ENCODE results near the gene ZRANB1. TPM values are rescaled to one million over a fixed set of nuclear protein-coding genes. Genes with fewer than 3 reads are reported as not detected.

Gene ZRANB1
- total RNA-seq = 26.5 and 29.5 TPM in 2 replicates

- FAIRE-seq (no peak), DNase-seq (ENCODE audit: low read depth) (no peak)
- no peak for TF ChIP-seq CTCF (IDR thresholded peaks at IDR 0.05; ENCODE audit: insufficient read depth, low read length, severe bottlenecking)
- Histone ChIP-seq H3K27me3 (ENCODE audit: control insufficient read depth, insufficient read depth, low read length) (no peaks in the 10 kb centered on the region), H3K4me3 (ENCODE audit: low read depth, low read length) (no peak within 1 kb of the TSS), H3K36me3 (ENCODE audit: control insufficient read depth, insufficient read depth, low read length) (no peaks in the 10 kb centered on the region)
These were observed at the start of gene ZRANB1 for GRCh38 chr10:124941823-124942222. Gene ZRANB1 (plus strand): TSS chr10:124942123. CDS start chr10:124942494, 371 bp downstream.

- peaks cover 1% of the 10 kb centered on the region for H3K27me3 ChIP-seq (ENCODE audit: control insufficient read depth, insufficient read depth, low read length)
- FAIRE-seq = no peak
- no peaks in the 10 kb centered on the region for H3K36me3 ChIP-seq (ENCODE audit: control insufficient read depth, insufficient read depth, low read length)
- TF ChIP-seq CTCF (IDR thresholded peaks at IDR 0.05; ENCODE audit: insufficient read depth, low read length, severe bottlenecking) = no peak
- peak; percentile 32 for DNase-seq (ENCODE audit: low read depth)
- no peak overlapping the region for H3K4me3 ChIP-seq (ENCODE audit: low read depth, low read length)
These were observed 49.0 kb upstream of the ZRANB1 start for GRCh38 chr10:124892905-124893304.

GRCh38 chr10:124894569-124895215 is 47.2 kb upstream of the ZRANB1 start:
- Histone ChIP-seq H3K4me3 (ENCODE audit: low read depth, low read length) (no peak overlapping the region), H3K36me3 (ENCODE audit: control insufficient read depth, insufficient read depth, low read length) (no peaks in the 10 kb centered on the region), H3K27me3 (ENCODE audit: control insufficient read depth, insufficient read depth, low read length) (peaks cover 3% of the 10 kb centered on the region)
- no peak for TF ChIP-seq CTCF (IDR thresholded peaks at IDR 0.05; ENCODE audit: insufficient read depth, low read length, severe bottlenecking)
- FAIRE-seq = no peak
- DNase-seq (ENCODE audit: low read depth) = peak; percentile 26

GRCh38 chr10:124896751-124897150 is 45.2 kb upstream of the ZRANB1 start:
- no peak for TF ChIP-seq CTCF (IDR thresholded peaks at IDR 0.05; ENCODE audit: insufficient read depth, low read length, severe bottlenecking)
- Histone ChIP-seq H3K4me3 (ENCODE audit: low read depth, low read length) (no peak overlapping the region), H3K36me3 (ENCODE audit: control insufficient read depth, insufficient read depth, low read length) (no peaks in the 10 kb centered on the region), H3K27me3 (ENCODE audit: control insufficient read depth, insufficient read depth, low read length) (peaks cover 5% of the 10 kb centered on the region)
- no peak for FAIRE-seq
- no peak for DNase-seq (ENCODE audit: low read depth)

- no peak for TF ChIP-seq CTCF (IDR thresholded peaks at IDR 0.05; ENCODE audit: insufficient read depth, low read length, severe bottlenecking)
- Histone ChIP-seq H3K27me3 (ENCODE audit: control insufficient read depth, insufficient read depth, low read length) (peaks cover 5% of the 10 kb centered on the region), H3K36me3 (ENCODE audit: control insufficient read depth, insufficient read depth, low read length) (no peaks in the 10 kb centered on the region), H3K4me3 (ENCODE audit: low read depth, low read length) (no peak overlapping the region)
- FAIRE-seq (no peak), DNase-seq (ENCODE audit: low read depth) (no peak)
These were observed 43.5 kb upstream of the ZRANB1 start for GRCh38 chr10:124898471-124898870.

GRCh38 chr10:124899151-124899550 is 42.8 kb upstream of the ZRANB1 start:
- DNase-seq (ENCODE audit: low read depth) = no peak
- no peak overlapping the region for H3K4me3 ChIP-seq (ENCODE audit: low read depth, low read length)
- no peak for TF ChIP-seq CTCF (IDR thresholded peaks at IDR 0.05; ENCODE audit: insufficient read depth, low read length, severe bottlenecking)
- H3K36me3 ChIP-seq (ENCODE audit: control insufficient read depth, insufficient read depth, low read length) = no peaks in the 10 kb centered on the region
- no peak for FAIRE-seq
- H3K27me3 ChIP-seq (ENCODE audit: control insufficient read depth, insufficient read depth, low read length) = peaks cover 4% of the 10 kb centered on the region

Data from bronchial epithelial cell (primary cell).